HepG2 (cell line): Measurements from ENCODE around the gene MT1F. TPM values are rescaled to one million over a fixed set of nuclear protein-coding genes. Genes with fewer than 3 reads are reported as not detected.

Source experiments
- ATF2 ChIP-seq: sonication (generic); formaldehyde crosslinking; IDR thresholded peaks from 2 replicates; pipeline ENCODE4 v1.4.0; 2020; ENCODE audit warnings: missing genetic modification reagents
- DPF2 ChIP-seq: sonication (generic); formaldehyde crosslinking; IDR thresholded peaks from 2 replicates; pipeline ENCODE4 v1.4.0; 2020; ENCODE audit warnings: mild to moderate bottlenecking, low read depth, missing genetic modification reagents, borderline replicate concordance
- ETS1 ChIP-seq: sonication (generic); formaldehyde crosslinking; IDR thresholded peaks from 2 replicates; pipeline ENCODE4 v1.4.0; 2020; ENCODE audit warnings: missing genetic modification reagents
- FOXA1 ChIP-seq, 2 experiments: fragments of 450-650 bp in 1 of 2; sonication (generic) in 1 of 2; formaldehyde crosslinking in 1 of 2; IDR thresholded peaks; 2 replicates each; pipeline versions ENCODE4 v1.4.0 to v1.6.1; 2016 to 2020; ENCODE audit warnings: missing genetic modification reagents in 1 of 2
- GATA4 ChIP-seq: sonication (generic); IDR thresholded peaks from 2 replicates; pipeline ENCODE4 v1.6.1; 2016; ENCODE audit warnings: antibody characterized with exemption, low read depth, borderline replicate concordance
- HMG20A ChIP-seq: IDR thresholded peaks from 2 replicates; pipeline ENCODE4 v1.6.1; 2016; ENCODE audit warnings: borderline replicate concordance
- IKZF1 ChIP-seq: fragments of 450-650 bp; IDR thresholded peaks from 2 replicates; pipeline ENCODE4 v1.7.1; 2016
- KAT7 ChIP-seq: IDR thresholded peaks from 2 replicates; pipeline ENCODE4 v1.6.1; 2018; ENCODE audit warnings: borderline replicate concordance, missing compliant biosample characterization
- KLF15 ChIP-seq: sonication (generic); formaldehyde crosslinking; IDR thresholded peaks from 2 replicates; pipeline ENCODE4 v1.8.1; 2023; ENCODE audit warnings: borderline replicate concordance, mild to moderate bottlenecking, inconsistent platforms, missing genetic modification reagents, mixed read lengths
- MEIS2 ChIP-seq: sonication (generic); formaldehyde crosslinking; IDR thresholded peaks from 2 replicates; pipeline ENCODE4 v1.9.0; 2021; ENCODE audit warnings: mild to moderate bottlenecking, missing genetic modification reagents
- MTA1 ChIP-seq: sonication (generic); formaldehyde crosslinking; IDR thresholded peaks from 2 replicates; pipeline ENCODE4 v1.4.0; 2020; ENCODE audit warnings: missing genetic modification reagents, mild to moderate bottlenecking, borderline replicate concordance
- NCOR1 ChIP-seq: fragments of 200-600 bp; sonication (generic); IDR thresholded peaks from 2 replicates; pipeline ENCODE4 v1.7.0; 2017; ENCODE audit warnings: antibody characterized with exemption, low read length, borderline replicate concordance
- RFXANK ChIP-seq: IDR thresholded peaks from 2 replicates; pipeline ENCODE4 v1.6.1; 2016
- SMAD9 ChIP-seq: sonication (generic); formaldehyde crosslinking; IDR thresholded peaks from 2 replicates; pipeline ENCODE4 v1.5.1; 2020; ENCODE audit warnings: mild to moderate bottlenecking, missing genetic modification reagents
- SP5 ChIP-seq: IDR thresholded peaks from 2 replicates; pipeline ENCODE4 v1.6.1; 2016; ENCODE audit warnings: low read depth, borderline replicate concordance
- STAG1 ChIP-seq: sonication (generic); formaldehyde crosslinking; IDR thresholded peaks from 2 replicates; pipeline ENCODE4 v1.4.0; 2020; ENCODE audit warnings: missing genetic modification reagents
- TFDP1 ChIP-seq: IDR thresholded peaks from 2 replicates; pipeline ENCODE4 v1.6.1; 2016; ENCODE audit warnings: missing compliant biosample characterization, missing genetic modification reagents, borderline replicate concordance
- ZNF138 ChIP-seq: sonication (generic); formaldehyde crosslinking; IDR thresholded peaks from 2 replicates; pipeline ENCODE4 v1.5.0; 2020; ENCODE audit warnings: mild to moderate bottlenecking, low read depth, missing genetic modification reagents
- ZNF329 ChIP-seq: sonication (generic); formaldehyde crosslinking; IDR thresholded peaks from 2 replicates; pipeline ENCODE4 v1.9.0; 2021; ENCODE audit warnings: low read depth, mild to moderate bottlenecking, missing genetic modification reagents
- ZNF350 ChIP-seq: sonication (generic); formaldehyde crosslinking; IDR thresholded peaks from 2 replicates; pipeline ENCODE4 v1.4.0; 2020; ENCODE audit warnings: mild to moderate bottlenecking, low read depth, missing genetic modification reagents, borderline replicate concordance
- ZNF44 ChIP-seq: sonication (generic); formaldehyde crosslinking; IDR thresholded peaks from 2 replicates; pipeline ENCODE4 v1.5.1; 2020; ENCODE audit warnings: mild to moderate bottlenecking, missing genetic modification reagents
- ZNF703 ChIP-seq: sonication (generic); formaldehyde crosslinking; IDR thresholded peaks from 2 replicates; pipeline ENCODE4 v1.5.1; 2020; ENCODE audit warnings: missing genetic modification reagents, mild to moderate bottlenecking, moderate library complexity, borderline replicate concordance
- ZNF780A ChIP-seq: sonication (generic); formaldehyde crosslinking; IDR thresholded peaks from 2 replicates; pipeline ENCODE4 v1.8.0; 2022; ENCODE audit warnings: mild to moderate bottlenecking, missing genetic modification reagents, moderate library complexity
- ZNF883 ChIP-seq: sonication (generic); formaldehyde crosslinking; IDR thresholded peaks from 2 replicates; pipeline ENCODE4 v1.5.1; 2020; ENCODE audit warnings: mild to moderate bottlenecking, missing genetic modification reagents; ENCODE audit errors: not compliant biosample characterization
- polyA plus RNA-seq, 8 experiments: library from polyadenylated mRNA; depleted of rRNA in 3 of 8; stranded (reverse) in 7 of 8; unstranded in 1 of 8; fragments of >200 nt; fragmentation: Illumina TruSeq in 4 of 8; extraction: Trizol in 4 of 8; gene quantifications; 2 replicates each; pipeline versions ENCODE4 v1.2.1 to v1.2.3, GENCODE V29; 2011 to 2016; ENCODE audit warnings: low read depth in 4 of 8, missing spikeins in 1 of 8, mixed read lengths in 1 of 8; ENCODE audit not compliant: insufficient read depth in 1 of 8
- total RNA-seq, 5 experiments: library from RNA; depleted of rRNA; stranded (reverse); fragments of >200 nt; fragmentation: Illumina TruSeq; extraction: Trizol; gene quantifications; 2 replicates each; pipeline ENCODE4 v1.2.3, GENCODE V29; 2016; ENCODE audit warnings: low read depth in 1 of 5
- TF ChIP-seq, protein P1 (sequence below): sonication (generic); formaldehyde crosslinking; IDR thresholded peaks from 2 replicates; pipeline ENCODE4 v1.8.0; 2022; ENCODE audit warnings: low read depth, missing genetic modification reagents

Gene MT1F
- total and polyA plus RNA-seq, 2 of the 13 experiments (the other 11 are each of a cell fraction or from before 2014, with no cell fraction given), result 1.9 to 169 TPM

- no peak; the same call in 1 of the 2 replicates for TF ChIP-seq ZNF350
- TF ChIP-seq ZNF883 (CRISPR knock-in tag), result peak; percentile 56
- TF ChIP-seq ZNF138 (CRISPR knock-in tag), result 0 out of 2 replicates have a peak, but pooled peaks have one; percentile 58
- TF ChIP-seq IKZF1, result no peak
- TF ChIP-seq STAG1 (CRISPR knock-in tag), result no peak; the same call in none of the 2 replicates
- TF ChIP-seq, protein P1, sequence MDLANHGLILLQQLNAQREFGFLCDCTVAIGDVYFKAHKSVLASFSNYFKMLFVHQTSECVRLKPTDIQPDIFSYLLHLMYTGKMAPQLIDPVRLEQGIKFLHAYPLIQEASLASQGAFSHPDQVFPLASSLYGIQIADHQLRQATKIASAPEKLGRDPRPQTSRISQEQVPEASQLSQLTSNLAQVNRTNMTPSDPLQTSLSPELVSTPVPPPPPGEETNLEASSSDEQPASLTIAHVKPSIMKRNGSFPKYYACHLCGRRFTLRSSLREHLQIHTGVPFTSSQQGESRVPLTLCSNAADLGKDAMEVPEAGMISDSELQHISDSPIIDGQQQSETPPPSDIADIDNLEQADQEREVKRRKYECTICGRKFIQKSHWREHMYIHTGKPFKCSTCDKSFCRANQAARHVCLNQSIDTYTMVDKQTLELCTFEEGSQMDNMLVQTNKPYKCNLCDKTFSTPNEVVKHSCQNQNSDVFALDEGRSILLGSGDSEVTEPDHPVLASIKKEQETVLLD (CRISPR knock-in tag), result peak; percentile 41; the same call in 1 of the 2 replicates
- TF ChIP-seq FOXA1 (IDR thresholded peaks at IDR 0.05), result no peak
- TF ChIP-seq FOXA1 (CRISPR knock-in tag; IDR thresholded peaks at IDR 0.05), result no peak
- peak; percentile 67; the same call in 1 of the 2 replicates for TF ChIP-seq NCOR1
- peak; percentile 82 for TF ChIP-seq RFXANK (CRISPR knock-in tag)
- TF ChIP-seq HMG20A (CRISPR knock-in tag), result no peak; the same call in none of the 2 replicates
- TF ChIP-seq SMAD9 (CRISPR knock-in tag), result no peak
- TF ChIP-seq ZNF780A (CRISPR knock-in tag), result peak; percentile 44; the same call in 1 of the 2 replicates
- TF ChIP-seq ATF2 (CRISPR knock-in tag), result peak; percentile 54; the same call in 1 of the 2 replicates
- peak; percentile 45; the same call in 1 of the 2 replicates for TF ChIP-seq ZNF703 (CRISPR knock-in tag)
- peak; percentile 52; the same call in 1 of the 2 replicates for TF ChIP-seq GATA4
- peak; percentile 87 for TF ChIP-seq MEIS2 (CRISPR knock-in tag)
- TF ChIP-seq ETS1 (CRISPR knock-in tag), result no peak
- 0 out of 2 replicates have a peak, but pooled peaks have one; percentile 17 for TF ChIP-seq DPF2
- TF ChIP-seq MTA1 (CRISPR knock-in tag), result no peak
- peak; percentile 87 for TF ChIP-seq SP5 (CRISPR knock-in tag)
- TF ChIP-seq KAT7, result peak; percentile 69; the same call in 1 of the 2 replicates
- TF ChIP-seq ZNF329 (CRISPR knock-in tag), result peak; percentile 77
- TF ChIP-seq ZNF44, result no peak
- TF ChIP-seq TFDP1 (CRISPR knock-in tag), result peak; percentile 79; the same call in 1 of the 2 replicates
- TF ChIP-seq KLF15 (CRISPR knock-in tag), result no peak
These were observed 49.5 kb upstream of the MT1F start, which contains the start of gene MT2A (continued) for GRCh38 chr16:56608043-56608875.
